Activated CD4-positive, alpha-beta T cell treated with anti-CD3 and anti-CD28 coated beads for 36 hours (primary cell): ENCODE results near the gene TPBG. TPM values are rescaled to one million over a fixed set of nuclear protein-coding genes. Genes with fewer than 3 reads are reported as not detected.

Source experiments
- ATAC-seq: fragments of 200-7000 bp; cut with Tn5 transposase; one replicate; pipeline ENCODE4 v1.10.0; 2021; ENCODE audit warnings: mild to moderate bottlenecking, moderate library complexity
- CTCF ChIA-PET: fragments of 350-600 bp; sonication (Branson Sonifier 250); formaldehyde crosslinking; loops from one replicate; lab custom pipeline; 2021; ENCODE audit warnings: antibody characterized with exemption; lab: Charles Lee
- POLR2A ChIA-PET: fragments of 350-600 bp; sonication (Branson Sonifier 250); formaldehyde crosslinking; loops from one replicate; lab custom pipeline; 2021; ENCODE audit warnings: antibody characterized with exemption, inconsistent platforms; lab: Charles Lee
- DNase-seq: peaks from one replicate; pipeline ENCODE4 v3.0.0-alpha.2; 2020
- H3K27ac Mint-ChIP-seq: one replicate; pipeline ENCODE4 v1.8.0; 2021; ENCODE audit warnings: mixed read lengths
- H3K27me3 Mint-ChIP-seq: one replicate; pipeline ENCODE4 v1.8.0; 2021; ENCODE audit warnings: mixed read lengths
- H3K36me3 Mint-ChIP-seq: one replicate; pipeline ENCODE4 v1.8.0; 2021; ENCODE audit warnings: low read depth, mixed read lengths
- H3K4me1 Mint-ChIP-seq: one replicate; pipeline ENCODE4 v1.8.0; 2021; ENCODE audit warnings: mixed read lengths
- H3K4me3 Mint-ChIP-seq: one replicate; pipeline ENCODE4 v1.8.0; 2021; ENCODE audit warnings: mild to moderate bottlenecking, moderate library complexity, mixed read lengths
- H3K9me3 Mint-ChIP-seq: one replicate; pipeline ENCODE4 v1.8.0; 2021; ENCODE audit warnings: low read depth, mixed read lengths
- intact Hi-C, 2 experiments: fragments of 100-400 bp; cut with DNase I in 1 of 2; cut with micrococcal nuclease in 1 of 2; formaldehyde crosslinking; loops; one replicate each; pipeline versions ENCODE4 v1.14.2 to v1.15.1; 2022 to 2024; cut with DNase I, micrococcal nuclease
- total RNA-seq, 2 experiments: library from RNA; stranded (reverse); gene quantifications; one replicate each; pipeline ENCODE4 v1.2.3, GENCODE V29; 2021

Gene TPBG
- total RNA-seq, 2 experiments from 2014 or later = 0.33 to 0.43 TPM

DNA sequence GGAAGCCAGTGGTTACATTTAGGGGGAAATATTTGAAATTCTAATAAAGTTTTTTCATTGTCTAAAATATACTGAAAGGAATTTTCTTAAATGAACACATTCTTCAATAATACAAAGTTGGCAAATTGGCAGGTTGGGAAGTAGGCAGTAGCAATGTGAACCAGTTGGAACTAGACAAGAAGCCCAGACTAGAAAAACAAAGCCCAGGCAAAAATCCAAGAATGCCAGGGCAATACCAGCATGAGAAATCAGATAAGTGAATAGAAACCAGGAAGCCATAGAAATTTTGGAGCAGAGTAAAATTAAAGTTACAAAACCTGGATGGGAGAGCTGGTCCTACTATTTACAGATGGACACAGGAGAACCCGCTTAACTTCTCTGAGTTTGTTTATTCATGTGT lies 52.2 kb downstream of the TPBG start:
- H3K4me3 Mint-ChIP-seq = no peak overlapping the region

DNA sequence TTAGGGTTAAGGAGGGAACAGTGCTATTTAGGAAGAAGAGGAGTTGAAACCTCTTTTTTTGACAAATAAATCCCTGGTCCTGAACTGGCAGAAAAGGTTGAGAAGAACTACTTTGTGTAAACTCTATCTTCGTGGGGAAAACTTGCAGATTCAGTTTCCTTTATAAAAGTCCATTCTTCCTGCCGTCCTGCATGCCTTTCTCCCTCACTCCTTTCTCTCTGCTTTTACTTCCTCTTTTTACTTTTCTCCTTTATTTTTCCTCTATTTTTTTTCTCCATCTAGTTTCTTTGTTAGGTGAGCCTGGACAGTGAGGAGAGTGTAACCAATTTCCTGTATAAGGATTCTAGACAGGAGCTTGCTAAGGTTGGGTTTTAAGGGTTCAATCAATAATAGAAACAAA lies 52.7 kb downstream of the TPBG start:
- Mint-ChIP-seq H3K27ac (no peak overlapping the region), H3K27me3 (no peaks in the 10 kb centered on the region), H3K4me1 (no peaks in the 10 kb centered on the region), H3K36me3 (no peaks in the 10 kb centered on the region), H3K9me3 (no peaks in the 10 kb centered on the region), H3K4me3 (no peak overlapping the region)
- DNase-seq (no peak), ATAC-seq (no peak)
- intact Hi-C loops = no loop called here
- CTCF ChIA-PET = no interaction called here
- POLR2A ChIA-PET = no interaction called here

More for the DNA sequence above, 52.2 kb downstream of the TPBG start:
- no peaks in the 10 kb centered on the region for H3K9me3 Mint-ChIP-seq
- DNase-seq (no peak), ATAC-seq (no peak)
- H3K36me3 Mint-ChIP-seq = no peaks in the 10 kb centered on the region
- CTCF ChIA-PET = no interaction called here
- intact Hi-C loops = no loop called here
- no peaks in the 10 kb centered on the region for H3K27me3 Mint-ChIP-seq
- H3K4me1 Mint-ChIP-seq = no peaks in the 10 kb centered on the region
- no peak overlapping the region for H3K27ac Mint-ChIP-seq
- POLR2A ChIA-PET = no interaction called here

Other genes with a start within 250 kb of the TPBG start
- gene IBTK, start 116.1 kb upstream of the TPBG start, total RNA-seq = 10 to 100 TPM; 28.6 to 29.5 TPM